ENCODE data around the gene SASH3. TPM values are rescaled to one million over a fixed set of nuclear protein-coding genes. Genes with fewer than 3 reads are reported as not detected.

Gene SASH3
- total and polyA plus RNA-seq, 2 donors (not counting 1 experiment from before 2014, with no cell fraction given): 224 to 240 TPM

DNA sequence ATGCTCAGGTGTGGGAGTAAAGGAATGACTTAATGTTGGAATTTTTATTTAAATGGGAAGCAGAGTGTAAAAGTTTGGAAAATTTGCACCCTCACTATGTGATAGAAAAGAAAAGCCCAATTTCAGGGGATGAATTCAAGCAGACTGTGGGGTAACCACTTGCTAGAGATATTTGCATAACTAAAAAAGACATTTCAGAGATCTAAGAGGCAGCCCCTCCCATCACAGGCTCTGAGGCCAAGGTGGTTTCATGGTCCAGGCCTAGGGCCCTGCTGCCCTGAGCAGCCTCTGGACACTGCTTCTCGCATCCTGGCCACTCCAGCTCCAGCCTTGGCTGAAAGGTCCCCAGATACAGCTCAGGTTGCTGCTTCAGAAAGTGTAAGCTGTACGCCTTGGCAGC lies 46.9 kb upstream of the SASH3 start:
- Histone ChIP-seq H3K9me3 (ENCODE audit: control extremely low read depth in 1 of 3, control insufficient read depth in 2 of 3, insufficient read depth in 1 of 3, low read length in 2 of 3) (no peaks in the 10 kb centered on the region), H3K27me3 (replicated peaks in 1 of 4; ENCODE audit: control extremely low read depth in 1 of 4, control insufficient read depth in 3 of 4, insufficient read depth in 4 of 4, low read length in 3 of 4) (no peaks in the 10 kb centered on the region), H2AFZ (ENCODE audit: insufficient read depth, low read depth, low read length, poor library complexity, severe bottlenecking) (no peak overlapping the region), H3K4me1 (ENCODE audit: control insufficient read depth in 2 of 2, insufficient read depth in 2 of 2, low read length in 2 of 2) (peaks cover 27 to 38% of the 10 kb centered on the region in 2 donors), H3K4me3 (ENCODE audit: control extremely low read depth in 1 of 5, extremely low read depth in 1 of 5, insufficient read depth in 1 of 5, low read depth in 2 of 5, low read length in 4 of 5) (no peak overlapping the region), H3K36me3 (replicated peaks in 1 of 2; ENCODE audit: control extremely low read depth in 1 of 2, control insufficient read depth in 1 of 2, extremely low read depth in 1 of 2, insufficient read depth in 2 of 2, low read length in 1 of 2) (no peaks in the 10 kb centered on the region), H3K4me2 (replicated peaks; ENCODE audit: low read depth, low read length, poor library complexity, severe bottlenecking) (peak overlapping the region; percentile 7), H4K20me1 (ENCODE audit: control insufficient read depth, insufficient read depth, low read length, poor library complexity, severe bottlenecking) (no peaks in the 10 kb centered on the region), H3K79me2 (ENCODE audit: control insufficient read depth, insufficient read depth, low read length) (no peaks in the 10 kb centered on the region), H3K27ac (ENCODE audit: low read length in 2 of 2) (no peak overlapping the region), H3K9ac (ENCODE audit: low read length) (no peak overlapping the region)
- no peaks in the 10 kb centered on the region for H3K27me3 Mint-ChIP-seq
- WGBS (ENCODE audit: insufficient coverage): no CpG with 5 or more reads among the region's 2 CpGs
- H3K9me3 Mint-ChIP-seq (ENCODE audit: insufficient read depth): no peaks in the 10 kb centered on the region
- H3K4me1 Mint-ChIP-seq: peaks cover 38% of the 10 kb centered on the region
- ATAC-seq (ENCODE audit: low read depth): no peak
- intact Hi-C loops (cut with micrococcal nuclease): no loop called here
- no peak overlapping the region for H3K4me3 Mint-ChIP-seq
- ChIA-PET CTCF (no interaction called here), POLR2A (no interaction called here)
- TF ChIP-seq EZH2 (IDR thresholded peaks at IDR 0.05; ENCODE audit: borderline replicate concordance, insufficient read depth, low read depth, low read length, poor library complexity, severe bottlenecking): no peak
- TF ChIP-seq, protein P1, sequence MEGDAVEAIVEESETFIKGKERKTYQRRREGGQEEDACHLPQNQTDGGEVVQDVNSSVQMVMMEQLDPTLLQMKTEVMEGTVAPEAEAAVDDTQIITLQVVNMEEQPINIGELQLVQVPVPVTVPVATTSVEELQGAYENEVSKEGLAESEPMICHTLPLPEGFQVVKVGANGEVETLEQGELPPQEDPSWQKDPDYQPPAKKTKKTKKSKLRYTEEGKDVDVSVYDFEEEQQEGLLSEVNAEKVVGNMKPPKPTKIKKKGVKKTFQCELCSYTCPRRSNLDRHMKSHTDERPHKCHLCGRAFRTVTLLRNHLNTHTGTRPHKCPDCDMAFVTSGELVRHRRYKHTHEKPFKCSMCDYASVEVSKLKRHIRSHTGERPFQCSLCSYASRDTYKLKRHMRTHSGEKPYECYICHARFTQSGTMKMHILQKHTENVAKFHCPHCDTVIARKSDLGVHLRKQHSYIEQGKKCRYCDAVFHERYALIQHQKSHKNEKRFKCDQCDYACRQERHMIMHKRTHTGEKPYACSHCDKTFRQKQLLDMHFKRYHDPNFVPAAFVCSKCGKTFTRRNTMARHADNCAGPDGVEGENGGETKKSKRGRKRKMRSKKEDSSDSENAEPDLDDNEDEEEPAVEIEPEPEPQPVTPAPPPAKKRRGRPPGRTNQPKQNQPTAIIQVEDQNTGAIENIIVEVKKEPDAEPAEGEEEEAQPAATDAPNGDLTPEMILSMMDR (IDR thresholded peaks at IDR 0.05): no peak
- no peak for DNase-seq
- H3K27ac Mint-ChIP-seq: no peak overlapping the region

DNA sequence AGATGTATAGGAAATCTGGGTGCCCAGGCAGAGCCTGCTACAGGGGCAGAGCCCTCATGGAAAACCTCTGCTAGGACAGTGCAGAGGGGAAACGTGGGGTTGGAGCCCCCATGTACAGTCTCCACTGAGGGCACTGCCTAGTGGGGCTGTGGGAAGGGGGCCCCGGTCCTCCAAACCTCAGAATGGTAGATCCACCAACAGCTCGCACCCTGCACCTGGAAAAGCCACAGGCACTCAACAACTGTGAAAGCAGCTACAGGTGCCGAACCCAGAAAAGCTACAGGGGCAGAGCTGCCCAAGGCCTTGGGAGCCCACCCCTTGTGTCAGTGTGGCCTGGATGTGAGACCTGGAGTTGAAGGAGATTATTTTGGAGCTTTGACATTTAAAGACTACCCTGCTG lies 46.4 kb upstream of the SASH3 start:
- H3K36me3 ChIP-seq (replicated peaks in 1 of 2; ENCODE audit: control extremely low read depth in 1 of 2, control insufficient read depth in 1 of 2, extremely low read depth in 1 of 2, insufficient read depth in 2 of 2, low read length in 1 of 2): no peaks in the 10 kb centered on the region
- no peaks in the 10 kb centered on the region for H3K9me3 Mint-ChIP-seq (ENCODE audit: insufficient read depth)
- ATAC-seq (ENCODE audit: low read depth) (no peak), DNase-seq (no peak)
- no peak overlapping the region for H3K27ac Mint-ChIP-seq
- TF ChIP-seq, protein P1 (IDR thresholded peaks at IDR 0.05): no peak
- TF ChIP-seq EZH2 (IDR thresholded peaks at IDR 0.05; ENCODE audit: borderline replicate concordance, insufficient read depth, low read depth, low read length, poor library complexity, severe bottlenecking): no peak
- peaks cover 42% of the 10 kb centered on the region for H3K4me1 Mint-ChIP-seq
- no peak overlapping the region for H3K4me3 ChIP-seq (ENCODE audit: control extremely low read depth in 1 of 5, extremely low read depth in 1 of 5, insufficient read depth in 1 of 5, low read depth in 2 of 5, low read length in 4 of 5)
- H3K79me2 ChIP-seq (ENCODE audit: control insufficient read depth, insufficient read depth, low read length): no peaks in the 10 kb centered on the region
- H4K20me1 ChIP-seq (ENCODE audit: control insufficient read depth, insufficient read depth, low read length, poor library complexity, severe bottlenecking): no peaks in the 10 kb centered on the region
- H2AFZ ChIP-seq (ENCODE audit: insufficient read depth, low read depth, low read length, poor library complexity, severe bottlenecking): no peak overlapping the region
- H3K27ac ChIP-seq (ENCODE audit: low read length in 2 of 2): no peak overlapping the region
- H3K9ac ChIP-seq (ENCODE audit: low read length): no peak overlapping the region
- intact Hi-C loops (cut with micrococcal nuclease): no loop called here
- no peaks in the 10 kb centered on the region for H3K27me3 Mint-ChIP-seq
- no peak overlapping the region for H3K4me2 ChIP-seq (replicated peaks; ENCODE audit: low read depth, low read length, poor library complexity, severe bottlenecking)
- WGBS (ENCODE audit: insufficient coverage): 20% methylated on average over 1 of the region's 4 CpGs
- H3K27me3 ChIP-seq (replicated peaks in 1 of 4; ENCODE audit: control extremely low read depth in 1 of 4, control insufficient read depth in 3 of 4, insufficient read depth in 4 of 4, low read length in 3 of 4): no peaks in the 10 kb centered on the region
- no peaks in the 10 kb centered on the region for H3K9me3 ChIP-seq (ENCODE audit: control extremely low read depth in 1 of 3, control insufficient read depth in 2 of 3, insufficient read depth in 1 of 3, low read length in 2 of 3)
- POLR2A ChIA-PET: no interaction called here
- CTCF ChIA-PET: no interaction called here
- H3K4me1 ChIP-seq (ENCODE audit: control insufficient read depth in 2 of 2, insufficient read depth in 2 of 2, low read length in 2 of 2): peaks cover 32 to 43% of the 10 kb centered on the region in 2 donors
- no peak overlapping the region for H3K4me3 Mint-ChIP-seq
